BJ (cell line): ENCODE data around the gene UBALD1. TPM values are rescaled to one million over a fixed set of nuclear protein-coding genes. Genes with fewer than 3 reads are reported as not detected.

ENCODE experiments used
- CTCF ChIA-PET: fragments of 350-600 bp; formaldehyde crosslinking; extraction: SDS; loops from one replicate; lab custom pipeline; 2021; ENCODE audit warnings: antibody characterized with exemption, inconsistent platforms; lab: Yijun Ruan, JAX
- POLR2A ChIA-PET: fragments of 300-600 bp; sonication (Branson Sonifier 250); formaldehyde crosslinking; extraction: SDS; loops from one replicate; lab custom pipeline; 2021; ENCODE audit warnings: antibody characterized with exemption; lab: Charles Lee
- DNase-seq: peaks from one replicate; pipeline ENCODE4 v3.0.0-alpha.2; 2011; ENCODE audit warnings: low read depth
- H3K27me3 ChIP-seq: 2 replicates; pipeline ENCODE4 v1.6.0; 2011; ENCODE audit warnings: low read length; ENCODE audit not compliant: control insufficient read depth, insufficient read depth
- H3K36me3 ChIP-seq: 2 replicates; pipeline ENCODE4 v1.5.1; 2011; ENCODE audit warnings: low read length; ENCODE audit not compliant: control insufficient read depth, insufficient read depth
- H3K4me3 ChIP-seq: 2 replicates; pipeline ENCODE4 v1.5.1; 2011; ENCODE audit warnings: low read depth, mild to moderate bottlenecking, control low read depth, low read length
- CTCF ChIP-seq: IDR thresholded peaks from 2 replicates; pipeline ENCODE4 v1.5.1; 2011; ENCODE audit warnings: low read depth, mild to moderate bottlenecking, control low read depth, inconsistent platforms, low read length, moderate library complexity; ENCODE audit not compliant: insufficient read depth
- polyA plus RNA-seq: library from polyadenylated mRNA; depleted of rRNA; stranded (reverse); fragments of >200 nt; gene quantifications from 2 replicates; pipeline ENCODE4 v1.2.3, GENCODE V29; 2011

Gene UBALD1
- polyA plus RNA-seq, 1 experiment = 11.6 TPM

DNA sequence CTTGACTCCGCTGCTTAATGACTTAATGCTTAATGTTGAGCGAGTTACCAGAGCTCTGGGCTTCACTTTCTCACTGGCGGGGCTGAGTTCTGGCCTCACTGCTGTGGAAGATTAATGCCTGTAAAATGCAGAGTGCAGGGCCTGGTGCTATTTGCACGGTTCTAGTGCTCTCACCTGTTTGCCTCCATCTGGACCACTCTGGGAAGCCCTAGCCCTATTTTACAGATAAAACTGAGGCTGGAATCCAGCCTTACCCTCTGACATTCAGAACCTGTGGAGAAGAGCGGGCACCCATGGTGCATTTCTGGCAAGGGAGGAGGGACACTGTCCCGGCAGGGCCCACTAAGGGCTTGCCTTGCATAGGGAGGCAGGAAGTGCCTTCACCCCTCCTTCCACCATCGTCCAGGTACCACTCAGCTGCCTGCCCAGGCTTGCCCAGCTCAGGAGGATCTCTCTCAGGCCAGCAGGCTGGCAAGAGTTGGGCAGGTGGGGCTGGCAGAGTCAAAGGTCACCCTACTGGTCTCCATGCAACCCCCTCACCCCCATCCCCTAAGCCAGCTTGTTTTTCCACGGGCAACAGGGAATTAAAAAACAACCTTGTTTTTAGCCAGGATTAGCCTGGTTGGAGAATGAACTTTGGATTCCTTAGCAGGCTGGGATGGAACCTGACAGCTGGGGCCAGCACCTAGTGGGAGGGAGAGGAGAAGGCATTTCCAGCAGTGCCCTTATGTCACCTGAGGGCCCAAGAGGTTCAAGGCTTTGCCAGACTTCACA is 4.1 kb upstream of the UBALD1 start:
- no peak for DNase-seq
- ChIA-PET CTCF (interaction anchor here (0.9 to 1.5 kb wide), 2 partner anchors 20 to 112 kb away, joined by 3 read pairs; no protein-coding TSS in a partner anchor), POLR2A (no interaction called here)
- H3K36me3 ChIP-seq = no peaks in the 10 kb centered on the region
- no peak for TF ChIP-seq CTCF
- H3K27me3 ChIP-seq = no peaks in the 10 kb centered on the region
- no peak overlapping the region for H3K4me3 ChIP-seq

DNA sequence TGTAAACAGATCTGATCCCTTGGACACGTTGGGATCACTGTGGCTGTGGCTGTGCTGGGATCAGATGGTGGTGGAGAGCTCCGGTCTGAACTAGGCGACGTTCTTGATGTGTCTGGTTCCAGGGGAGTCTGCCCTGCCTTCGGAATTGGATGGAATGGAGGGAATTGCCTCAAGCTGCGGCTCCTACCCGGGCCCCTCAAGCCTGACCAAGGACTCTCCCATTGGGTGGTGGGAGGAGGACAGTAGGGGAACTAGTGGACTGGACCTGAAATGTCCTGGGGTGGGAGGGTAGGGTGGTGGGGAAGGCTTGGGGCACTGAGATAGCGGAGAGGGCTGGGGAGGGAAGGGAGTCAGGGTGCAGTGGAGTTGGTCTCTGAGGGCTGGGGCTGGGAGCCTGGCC is 3.2 kb upstream of the UBALD1 start:
- H3K36me3 ChIP-seq = no peaks in the 10 kb centered on the region
- TF ChIP-seq CTCF = no peak
- CTCF ChIA-PET = interaction anchor here (0.9 to 1.5 kb wide), 2 partner anchors 21 to 111 kb away, joined by 3 read pairs; no protein-coding TSS in a partner anchor
- no peak for DNase-seq
- no peaks in the 10 kb centered on the region for H3K27me3 ChIP-seq
- no peak overlapping the region for H3K4me3 ChIP-seq
- POLR2A ChIA-PET = no interaction called here

DNA sequence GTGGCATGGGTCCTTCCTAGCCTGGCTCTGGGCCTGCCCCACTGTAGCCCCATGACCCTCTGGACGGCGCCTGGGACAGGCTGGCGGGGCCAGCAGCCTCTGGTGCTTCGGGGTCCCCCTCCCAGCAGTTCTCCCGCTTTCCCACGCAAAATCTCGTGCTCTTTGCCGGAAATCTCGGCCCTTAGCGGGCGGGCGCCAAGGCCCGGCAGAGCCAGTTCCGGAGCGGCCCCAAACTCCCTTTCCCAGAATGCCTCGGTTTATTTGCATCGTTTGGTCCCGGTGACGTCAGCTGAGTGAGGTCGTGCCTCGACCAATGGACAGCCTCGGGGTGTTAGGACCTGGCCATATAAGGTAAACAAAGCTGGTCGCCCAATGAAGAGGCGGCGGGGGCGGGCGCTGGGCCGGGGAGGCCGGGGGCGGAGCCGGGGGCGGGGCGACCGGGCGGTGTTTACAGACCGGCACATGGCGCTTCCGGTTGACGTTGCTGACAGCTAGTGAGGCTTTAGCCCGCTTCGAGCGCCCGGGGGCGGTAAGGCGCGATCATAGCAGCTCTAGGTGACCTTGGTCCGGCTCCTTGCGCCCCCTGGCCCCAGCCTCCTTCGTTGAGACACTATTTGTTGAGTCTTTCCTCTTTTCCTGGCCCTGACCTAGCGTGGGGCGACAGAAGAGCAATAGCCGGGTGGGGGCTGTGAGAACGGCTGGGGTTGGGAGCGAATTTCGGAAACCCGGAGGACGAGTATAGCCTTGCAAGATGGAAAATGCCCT is 1.5 kb upstream of the UBALD1 start:
- ChIA-PET CTCF (interaction anchor here (0.6 to 4.4 kb wide), 5 partner anchors 8 to 341 kb away, joined by 3 to 22 read pairs (median 3); partner anchors contain the start of gene MGRN1), POLR2A (interaction anchor here (0.7 kb wide), 1 partner anchor 266 kb away, joined by 3 read pairs; no protein-coding TSS in a partner anchor)
- DNase-seq = peak; percentile 98
- H3K4me3 ChIP-seq = peak overlapping the region; percentile 67
- no peaks in the 10 kb centered on the region for H3K36me3 ChIP-seq
- no peaks in the 10 kb centered on the region for H3K27me3 ChIP-seq
- peak; percentile 48 for TF ChIP-seq CTCF

- no peak for TF ChIP-seq CTCF
- H3K4me3 ChIP-seq = peak overlapping the region; percentile 83
- POLR2A ChIA-PET = no interaction called here
- CTCF ChIA-PET = interaction anchor here (1.1 to 4.4 kb wide), 3 partner anchors 8 to 30 kb away, joined by 3 to 22 read pairs (median 3); partner anchors contain the start of gene MGRN1
- H3K36me3 ChIP-seq = no peaks in the 10 kb centered on the region
- DNase-seq = no peak
- no peaks in the 10 kb centered on the region for H3K27me3 ChIP-seq
Observed at GRCh38 chr16:4615384-4616046, 827 bp upstream of the UBALD1 start.
